HG02571 (cell line): ENCODE measurements around the gene UMAD1.

Source experiments
- ATAC-seq: cut with Tn5 transposase; IDR thresholded peaks from one replicate; pipeline ENCODE4 v1.9.1; 2021; ENCODE audit warnings: mild to moderate bottlenecking, moderate library complexity; ENCODE audit not compliant: unreplicated experiment

The UMAD1 gene

DNA sequence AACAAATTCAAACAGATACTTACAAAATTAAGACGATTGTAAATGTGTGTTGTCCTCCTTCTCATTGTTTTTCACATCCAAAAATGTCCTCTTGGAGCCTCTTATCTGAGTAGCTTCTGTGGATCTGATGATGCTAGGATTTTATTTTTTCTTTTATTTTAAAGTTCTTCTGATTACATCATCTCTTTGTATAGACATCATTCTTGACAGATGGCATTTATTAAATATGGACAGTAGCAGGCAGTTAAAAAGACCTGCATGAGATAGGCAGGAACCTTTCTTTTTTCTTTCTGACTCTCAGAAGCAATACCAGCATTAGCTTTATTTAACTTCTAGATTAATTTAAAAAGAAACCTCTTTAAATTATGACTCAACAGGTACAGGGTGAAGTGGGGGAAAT is 77.9 kb downstream of the UMAD1 start, which contains the start of gene RPA3:
Gene RPA3 (minus strand): TSS at position 116 of the 400 bp plus-strand sequence. CDS start 78,189 bp downstream, outside the sequence.
- no peak for ATAC-seq

DNA sequence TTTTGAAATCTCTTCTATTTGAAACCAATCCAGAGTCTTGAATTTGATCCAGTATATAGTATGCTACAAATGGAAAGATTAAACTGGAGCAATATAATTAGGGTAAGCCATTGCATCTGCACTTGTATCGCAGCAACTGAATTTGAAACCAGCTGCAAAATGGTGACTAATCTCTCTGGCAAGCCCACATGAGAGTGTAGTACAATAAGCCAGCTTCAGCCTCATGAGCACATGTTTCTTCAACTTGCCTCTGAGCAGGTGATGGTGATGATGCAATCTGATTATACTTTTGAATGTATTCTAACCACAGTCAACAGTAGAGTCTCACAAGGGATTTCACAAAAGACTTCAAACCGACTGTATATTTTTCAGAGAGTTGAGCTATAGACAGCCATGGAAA is 78.7 kb downstream of the UMAD1 start:
- peak; percentile 94 for ATAC-seq

GRCh38 chr7:7720193-7720592 is 79.6 kb downstream of the UMAD1 start:
- no peak for ATAC-seq

- no peak for ATAC-seq
These were observed 80.4 kb downstream of the UMAD1 start for GRCh38 chr7:7720750-7721621.

- ATAC-seq, result no peak
These were observed 91.2 kb downstream of the UMAD1 start for GRCh38 chr7:7731732-7732131.

- ATAC-seq, result no peak
These were observed 92.2 kb downstream of the UMAD1 start for GRCh38 chr7:7732621-7733281.

- no peak for ATAC-seq
These were observed 96.1 kb downstream of the UMAD1 start for GRCh38 chr7:7736671-7737070.

GRCh38 chr7:7737674-7738073 is 97.1 kb downstream of the UMAD1 start:
- no peak for ATAC-seq

DNA sequence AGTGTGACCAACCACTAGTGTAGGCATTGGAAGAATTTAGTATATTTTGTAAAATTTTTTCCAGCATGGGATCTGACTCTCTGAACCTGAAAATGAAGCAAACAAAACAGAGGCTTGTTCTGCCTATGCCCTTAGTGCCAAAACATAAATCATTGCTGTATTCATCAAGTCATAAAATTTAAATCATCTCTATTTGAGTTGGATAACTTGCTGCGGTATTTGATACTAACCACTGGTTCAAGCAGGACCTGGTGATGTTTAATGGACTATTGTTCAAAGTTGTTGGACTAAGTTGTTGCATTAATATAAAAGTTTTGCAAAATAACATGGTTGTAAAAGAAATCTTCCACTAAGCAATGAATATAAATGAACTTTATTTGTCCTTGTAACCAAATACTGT is 97.6 kb downstream of the UMAD1 start:
- no peak for ATAC-seq

- no peak for ATAC-seq
These were observed 98.1 kb downstream of the UMAD1 start for GRCh38 chr7:7738622-7739021.

- peak; percentile 44 for ATAC-seq
These were observed 98.9 kb downstream of the UMAD1 start for GRCh38 chr7:7739204-7740036.

- no peak for ATAC-seq
These were observed 99.4 kb downstream of the UMAD1 start for GRCh38 chr7:7740037-7740355.

DNA sequence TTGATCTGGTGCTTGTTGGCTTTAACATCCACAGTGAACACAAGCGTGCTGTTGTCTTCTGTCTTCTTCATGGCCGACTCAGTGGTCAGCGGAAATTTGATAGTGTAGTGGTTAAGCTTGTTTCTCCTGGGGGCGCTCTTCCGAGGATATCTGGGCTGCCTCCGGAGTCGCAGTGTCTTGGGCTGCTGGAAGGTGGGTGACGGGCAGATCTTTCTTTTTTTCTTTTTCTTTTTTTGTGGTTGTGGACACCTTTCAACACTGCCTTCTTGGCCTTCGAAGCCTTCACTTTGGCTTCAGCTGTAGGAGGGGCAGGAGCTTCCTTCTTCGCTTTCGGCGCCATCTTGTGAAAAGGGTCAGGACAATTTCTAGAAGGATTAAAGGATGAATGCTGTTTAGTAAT is 101.7 kb downstream of the UMAD1 start:
- ATAC-seq, result no peak

DNA sequence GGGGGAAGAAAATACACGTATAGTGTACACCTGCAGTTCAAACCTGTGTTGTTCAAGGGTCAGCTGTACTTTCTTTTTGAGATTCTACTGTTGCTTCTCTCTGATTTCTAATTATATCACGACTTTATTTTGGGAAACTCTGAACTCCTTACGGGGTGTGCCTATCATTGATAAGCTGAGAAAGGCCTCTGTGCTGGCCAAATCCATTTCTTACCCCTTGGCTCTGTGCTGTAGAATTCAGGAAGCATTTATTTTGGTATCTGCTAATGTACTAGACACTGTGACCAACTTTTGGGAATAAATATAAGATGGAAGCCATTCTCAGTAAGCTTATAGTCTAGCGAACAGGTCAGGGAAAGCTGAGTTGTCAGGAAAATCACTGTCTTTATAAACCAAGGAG is 104.7 kb downstream of the UMAD1 start:
- ATAC-seq, result no peak

DNA sequence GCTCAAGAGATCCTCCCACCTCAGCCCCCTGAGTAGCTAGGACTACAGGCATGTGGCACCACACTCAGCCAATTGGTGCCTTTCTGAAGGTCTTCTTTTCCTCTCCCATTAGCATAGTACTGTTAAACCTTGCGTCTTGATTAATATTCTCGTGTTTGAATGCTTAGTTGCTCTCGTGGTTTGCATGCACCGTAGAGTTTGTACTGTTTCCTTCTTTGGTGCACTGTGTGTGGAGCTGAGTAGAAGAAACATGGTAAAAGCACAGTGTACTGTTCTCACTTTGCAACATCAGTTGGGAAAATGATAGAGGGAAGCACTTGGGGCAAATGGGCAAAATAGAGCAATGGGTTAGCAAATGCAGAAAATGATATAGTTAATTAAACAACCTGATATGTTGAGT is 105.4 kb downstream of the UMAD1 start:
- ATAC-seq, result no peak

DNA sequence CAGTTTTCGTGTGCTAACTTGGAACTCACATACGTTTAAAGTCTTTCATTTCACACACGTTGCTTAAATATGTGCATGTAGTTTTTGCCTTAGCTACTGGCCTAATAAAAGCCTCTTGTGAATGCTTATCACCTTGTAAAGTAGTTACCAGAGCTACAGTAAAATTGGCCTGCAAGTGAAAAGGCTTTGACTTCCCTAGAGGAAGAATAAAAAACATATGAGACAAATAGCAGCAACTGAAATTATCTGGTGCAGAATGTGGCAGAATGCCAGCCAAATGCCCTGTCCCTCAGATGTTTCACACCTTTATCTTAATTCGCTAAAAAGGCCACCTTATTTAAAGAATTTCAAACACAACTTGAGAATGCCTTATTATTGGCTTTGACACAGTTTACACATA is 105.9 kb downstream of the UMAD1 start:
- no peak for ATAC-seq

DNA sequence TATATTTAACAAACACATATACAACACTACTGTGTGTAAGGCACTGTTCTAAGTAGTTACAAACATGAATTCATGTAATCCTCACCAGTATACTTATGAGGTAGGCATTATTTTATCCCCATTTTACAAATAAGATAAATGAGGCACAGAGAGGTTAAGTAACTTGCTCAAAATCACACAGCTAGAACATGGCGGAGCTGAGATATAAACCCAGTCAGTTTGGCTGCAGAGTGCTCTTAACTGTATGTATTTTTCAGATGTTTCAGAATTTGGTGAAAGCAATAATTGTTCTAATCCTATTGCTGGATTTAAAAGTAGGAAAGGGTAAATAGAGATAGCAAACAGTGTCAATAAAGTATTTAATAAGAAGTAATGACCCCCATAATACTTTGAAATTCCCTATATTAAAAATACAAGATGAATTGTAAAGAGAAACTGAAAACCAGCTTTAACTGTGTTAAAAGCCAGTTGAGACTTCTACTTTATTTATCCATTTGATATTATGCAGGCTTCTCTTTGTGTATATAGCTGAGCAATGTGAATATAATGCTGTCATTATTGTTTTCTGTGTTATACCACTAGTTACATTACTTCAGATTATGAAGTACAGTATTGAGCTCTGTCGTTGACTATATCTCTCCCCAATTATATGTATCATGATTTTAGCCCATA is 110.2 kb downstream of the UMAD1 start:
- ATAC-seq, result no peak

- no peak for ATAC-seq
These were observed 110.9 kb downstream of the UMAD1 start for GRCh38 chr7:7751243-7752092.

- no peak for ATAC-seq
These were observed 116.0 kb downstream of the UMAD1 start for GRCh38 chr7:7756577-7756976.

DNA sequence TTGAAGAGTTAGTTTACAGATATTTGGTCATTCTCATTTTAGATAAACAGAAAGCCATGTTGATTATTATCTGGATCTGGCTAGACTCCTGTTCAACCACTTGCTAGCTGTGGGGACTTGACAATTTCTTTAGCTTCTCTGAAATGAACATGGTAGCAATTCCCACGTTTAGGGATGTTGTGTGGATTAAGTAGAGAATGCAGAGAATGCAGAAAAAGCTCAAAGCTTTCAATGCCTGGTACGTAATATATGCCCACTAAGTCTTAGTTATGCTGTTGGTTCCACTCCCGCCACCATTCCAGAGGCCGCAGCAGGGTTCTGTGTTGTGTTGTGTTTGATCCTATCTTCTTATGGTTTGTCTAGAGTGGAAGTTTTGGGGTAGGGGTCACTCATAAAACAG is 117.0 kb downstream of the UMAD1 start:
- no peak for ATAC-seq
